OCI-LY7 (cell line): Measurements from ENCODE around the gene RMP24.
A peak's percentile ranks its signal among the peaks of the same experiment; 100 is the strongest.

Experiments
- BruUV-seq: library from RNA; stranded (reverse); fragments of 400-500 nt; replicated peaks from 2 replicates; lab custom pipeline; 2021; lab: Mats Ljungman, UMichigan
- CTCF ChIA-PET: fragments of 300-600 bp; sonication (Branson Sonifier 250); formaldehyde crosslinking; loops from one replicate; lab custom pipeline; 2022; ENCODE audit warnings: antibody characterized with exemption; ENCODE audit not compliant: unreplicated experiment; lab: Charles Lee
- POLR2A ChIA-PET: fragments of 300-600 bp; sonication (Branson Sonifier 250); formaldehyde crosslinking; loops from one replicate; lab custom pipeline; 2022; ENCODE audit warnings: antibody characterized with exemption; lab: Charles Lee
- DNase-seq: peaks from one replicate; pipeline ENCODE4 v3.0.0-alpha.2; 2015; ENCODE audit warnings: low spot score
- H2AFZ ChIP-seq: fragments of 200-600 bp; sonication (generic), shearing (Covaris generic); 2 replicates; pipeline ENCODE4 v1.6.1; 2014; ENCODE audit warnings: mild to moderate bottlenecking, antibody characterized with exemption, low read length, moderate library complexity
- H3K27ac ChIP-seq: fragments of 200-600 bp; sonication (generic); 2 replicates; pipeline ENCODE4 v1.5.1; 2014; ENCODE audit warnings: mixed run types, low read depth, mild to moderate bottlenecking, moderate library complexity, low read length, inconsistent platforms; ENCODE audit not compliant: poor library complexity, severe bottlenecking
- H3K36me3 ChIP-seq: fragments of 200-600 bp; sonication (generic); 2 replicates; pipeline ENCODE4 v1.6.1; 2014; ENCODE audit warnings: mild to moderate bottlenecking, antibody characterized with exemption, low read length, moderate library complexity, mixed read lengths; ENCODE audit not compliant: insufficient read depth
- H3K4me1 ChIP-seq: fragments of 200-600 bp; sonication (generic); 2 replicates; pipeline ENCODE4 v1.5.1; 2014; ENCODE audit warnings: mild to moderate bottlenecking, low read length; ENCODE audit not compliant: insufficient read depth, poor library complexity, severe bottlenecking
- H3K4me2 ChIP-seq: fragments of 200-600 bp; sonication (generic); 2 replicates; pipeline ENCODE4 v1.6.1; 2014; ENCODE audit warnings: mild to moderate bottlenecking, low read length
- H3K4me3 ChIP-seq: fragments of 200-600 bp; sonication (generic); 2 replicates; pipeline ENCODE4 v1.5.1; 2014; ENCODE audit warnings: mild to moderate bottlenecking, low read depth, low read length; ENCODE audit not compliant: poor library complexity, severe bottlenecking
- H3K79me2 ChIP-seq: fragments of 200-600 bp; sonication (generic); 2 replicates; pipeline ENCODE4 v1.6.1; 2016; ENCODE audit warnings: low read depth, mild to moderate bottlenecking, low read length, moderate library complexity, mixed read lengths; ENCODE audit not compliant: insufficient read depth
- H3K9me2 ChIP-seq: fragments of 200-600 bp; sonication (generic); 2 replicates; pipeline ENCODE4 v1.6.1; 2016; ENCODE audit warnings: mild to moderate bottlenecking, low read length, mixed read lengths; ENCODE audit not compliant: insufficient read depth
- H3K9me3 ChIP-seq: fragments of 200-600 bp; sonication (generic); 2 replicates; pipeline ENCODE4 v1.6.1; 2014; ENCODE audit warnings: mild to moderate bottlenecking, mixed run types, low read length, mixed read lengths
- H4K20me1 ChIP-seq: fragments of 200-600 bp; sonication (generic); 2 replicates; pipeline ENCODE4 v1.6.1; 2014; ENCODE audit warnings: mild to moderate bottlenecking, antibody characterized with exemption, low read length, moderate library complexity, mixed read lengths; ENCODE audit not compliant: insufficient read depth
- EZH2phosphoT487 ChIP-seq: fragments of 200-600 bp; sonication (generic); IDR thresholded peaks from 2 replicates; pipeline ENCODE4 v1.6.1; 2018; ENCODE audit warnings: low read depth, borderline replicate concordance, mild to moderate bottlenecking, mixed run types, antibody characterized with exemption, low read length, moderate library complexity, mixed read lengths
- intact Hi-C: fragments of 100-400 bp; cut with micrococcal nuclease; formaldehyde crosslinking; loops from one replicate; pipeline ENCODE4 v1.10.0; 2022; ENCODE audit not compliant: unreplicated experiment
- TF ChIP-seq, protein P1 (sequence below): fragments of 200-600 bp; sonication (generic); conservative IDR thresholded peaks from 2 replicates; pipeline ENCODE4 v1.5.1; 2014; ENCODE audit warnings: mild to moderate bottlenecking, antibody characterized with exemption, low read length, moderate library complexity, mixed read lengths

RMP24 gene

DNA sequence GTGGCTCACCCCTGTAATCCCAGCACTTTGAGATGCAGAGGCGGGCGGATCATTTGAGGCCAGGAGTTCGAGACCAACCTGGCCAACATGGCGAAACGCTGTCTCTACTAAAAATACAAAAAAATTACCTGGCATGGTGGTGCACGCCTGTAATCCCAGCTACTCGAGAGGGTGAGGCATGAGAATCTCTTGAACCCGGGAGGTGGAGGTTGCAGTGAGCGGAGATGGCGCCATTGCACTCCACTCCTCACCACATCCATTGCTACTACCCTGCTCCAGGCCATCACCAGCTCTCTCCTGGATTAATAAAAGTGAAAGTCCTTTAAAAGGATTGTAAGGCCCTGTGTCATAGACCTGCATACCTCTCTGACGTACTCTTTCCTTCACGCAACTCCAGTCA, 1.2 kb downstream of the RMP24 start:
- no peak for DNase-seq
- H3K9me2 ChIP-seq = no peaks in the 10 kb centered on the region
- CTCF ChIA-PET = no interaction called here
- TF ChIP-seq, protein P1, sequence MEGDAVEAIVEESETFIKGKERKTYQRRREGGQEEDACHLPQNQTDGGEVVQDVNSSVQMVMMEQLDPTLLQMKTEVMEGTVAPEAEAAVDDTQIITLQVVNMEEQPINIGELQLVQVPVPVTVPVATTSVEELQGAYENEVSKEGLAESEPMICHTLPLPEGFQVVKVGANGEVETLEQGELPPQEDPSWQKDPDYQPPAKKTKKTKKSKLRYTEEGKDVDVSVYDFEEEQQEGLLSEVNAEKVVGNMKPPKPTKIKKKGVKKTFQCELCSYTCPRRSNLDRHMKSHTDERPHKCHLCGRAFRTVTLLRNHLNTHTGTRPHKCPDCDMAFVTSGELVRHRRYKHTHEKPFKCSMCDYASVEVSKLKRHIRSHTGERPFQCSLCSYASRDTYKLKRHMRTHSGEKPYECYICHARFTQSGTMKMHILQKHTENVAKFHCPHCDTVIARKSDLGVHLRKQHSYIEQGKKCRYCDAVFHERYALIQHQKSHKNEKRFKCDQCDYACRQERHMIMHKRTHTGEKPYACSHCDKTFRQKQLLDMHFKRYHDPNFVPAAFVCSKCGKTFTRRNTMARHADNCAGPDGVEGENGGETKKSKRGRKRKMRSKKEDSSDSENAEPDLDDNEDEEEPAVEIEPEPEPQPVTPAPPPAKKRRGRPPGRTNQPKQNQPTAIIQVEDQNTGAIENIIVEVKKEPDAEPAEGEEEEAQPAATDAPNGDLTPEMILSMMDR = no peak
- no peak for TF ChIP-seq EZH2phosphoT487
- POLR2A ChIA-PET = interaction anchor here (1.1 kb wide), 1 partner anchor 32 kb away, joined by 3 read pairs; no protein-coding TSS in a partner anchor
- peaks cover 13% of the 10 kb centered on the region; the same call in 1 of the 2 replicates for H3K79me2 ChIP-seq
- no peak overlapping the region for H2AFZ ChIP-seq
- H4K20me1 ChIP-seq = no peaks in the 10 kb centered on the region
- peak overlapping the region; percentile 86 for H3K4me2 ChIP-seq
- peaks cover 14% of the 10 kb centered on the region for H3K4me1 ChIP-seq
- H3K4me3 ChIP-seq = peak overlapping the region; percentile 96
- H3K27ac ChIP-seq = no peak overlapping the region
- no TSS peak for BruUV-seq
- H3K9me3 ChIP-seq = no peaks in the 10 kb centered on the region
- intact Hi-C loops = loop anchor here (10.0 kb wide), 2 partner anchors 389 to 999 kb away; partner anchors contain the start of gene GALNT1
- peaks cover 35% of the 10 kb centered on the region for H3K36me3 ChIP-seq

DNA sequence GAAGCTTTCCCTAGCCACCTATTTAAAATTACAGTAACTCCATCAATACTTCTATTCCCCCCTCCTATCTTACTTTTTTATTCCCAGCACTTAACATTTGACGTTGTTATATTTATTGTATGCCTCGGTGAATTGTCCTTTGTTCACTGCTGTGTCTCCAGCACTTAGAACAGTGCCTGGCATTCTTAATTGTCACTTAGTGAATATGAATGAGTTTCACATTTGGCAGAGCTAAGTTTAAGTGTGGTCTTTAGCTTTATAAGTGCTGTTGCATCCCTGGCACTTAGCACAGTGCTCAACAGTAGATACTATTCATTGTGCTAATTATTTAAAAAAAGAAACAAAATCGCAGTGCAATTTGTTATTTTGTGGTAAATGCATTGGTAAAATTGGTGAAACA, 1.7 kb downstream of the RMP24 start:
- TF ChIP-seq, protein P1 = no peak
- no peak for TF ChIP-seq EZH2phosphoT487
- ChIA-PET CTCF (no interaction called here), POLR2A (interaction anchor here (1.1 kb wide), 1 partner anchor 32 kb away, joined by 3 read pairs; no protein-coding TSS in a partner anchor)
- Histone ChIP-seq H3K4me1 (peaks cover 14% of the 10 kb centered on the region), H4K20me1 (no peaks in the 10 kb centered on the region), H3K27ac (no peak overlapping the region), H3K36me3 (peaks cover 40% of the 10 kb centered on the region), H2AFZ (no peak overlapping the region), H3K4me2 (peak overlapping the region; percentile 86; the same call in 1 of the 2 replicates), H3K79me2 (peaks cover 13% of the 10 kb centered on the region; the same call in 1 of the 2 replicates), H3K4me3 (no peak overlapping the region), H3K9me2 (no peaks in the 10 kb centered on the region), H3K9me3 (no peaks in the 10 kb centered on the region)
- no peak for DNase-seq
- no TSS peak for BruUV-seq
- intact Hi-C loops = loop anchor here (10.0 kb wide), 2 partner anchors 389 to 999 kb away; partner anchors contain the start of gene GALNT1

DNA sequence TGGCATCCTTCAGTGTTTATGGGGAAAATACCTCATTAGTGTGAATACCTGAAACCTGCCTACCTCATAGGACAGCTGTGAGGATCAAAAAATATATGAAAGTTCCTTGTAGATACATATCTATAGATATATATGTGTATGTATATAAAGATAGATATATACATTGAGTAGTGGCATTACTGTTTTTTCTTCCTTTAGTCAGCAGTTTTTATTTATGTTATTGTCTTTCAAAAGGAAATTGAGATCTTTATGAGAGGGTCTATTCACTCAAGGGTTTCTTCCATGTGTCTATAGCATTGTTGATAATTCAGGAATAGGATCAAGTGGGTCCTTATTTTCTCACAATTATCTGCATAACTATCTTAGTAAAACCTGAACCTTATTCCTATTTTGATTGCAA, 6.6 kb downstream of the RMP24 start:
- no peak for TF ChIP-seq EZH2phosphoT487
- TF ChIP-seq, protein P1 = no peak
- peaks cover 3% of the 10 kb centered on the region; the same call in 1 of the 2 replicates for H3K79me2 ChIP-seq
- H3K9me3 ChIP-seq = no peaks in the 10 kb centered on the region
- no peak overlapping the region for H2AFZ ChIP-seq
- no peak for DNase-seq
- H3K4me1 ChIP-seq = peaks cover 5% of the 10 kb centered on the region
- H3K27ac ChIP-seq = no peak overlapping the region
- ChIA-PET CTCF (no interaction called here), POLR2A (no interaction called here)
- H3K36me3 ChIP-seq = peaks cover 58% of the 10 kb centered on the region
- H3K4me3 ChIP-seq = no peak overlapping the region
- intact Hi-C loops = loop anchor here (10.0 kb wide), 2 partner anchors 394 to 1004 kb away; partner anchors contain the start of gene GALNT1
- H3K4me2 ChIP-seq = no peak overlapping the region
- no peaks in the 10 kb centered on the region for H3K9me2 ChIP-seq
- no TSS peak for BruUV-seq
- no peaks in the 10 kb centered on the region for H4K20me1 ChIP-seq
